ENCODE measurements around the gene GUSB. TPM values are rescaled to one million over a fixed set of nuclear protein-coding genes. Genes with fewer than 3 reads are reported as not detected.

The GUSB gene
- total and polyA plus RNA-seq, 2 of the 4 experiments (the other 2 are of a cell fraction), result 12.9 to 47.7 TPM

DNA sequence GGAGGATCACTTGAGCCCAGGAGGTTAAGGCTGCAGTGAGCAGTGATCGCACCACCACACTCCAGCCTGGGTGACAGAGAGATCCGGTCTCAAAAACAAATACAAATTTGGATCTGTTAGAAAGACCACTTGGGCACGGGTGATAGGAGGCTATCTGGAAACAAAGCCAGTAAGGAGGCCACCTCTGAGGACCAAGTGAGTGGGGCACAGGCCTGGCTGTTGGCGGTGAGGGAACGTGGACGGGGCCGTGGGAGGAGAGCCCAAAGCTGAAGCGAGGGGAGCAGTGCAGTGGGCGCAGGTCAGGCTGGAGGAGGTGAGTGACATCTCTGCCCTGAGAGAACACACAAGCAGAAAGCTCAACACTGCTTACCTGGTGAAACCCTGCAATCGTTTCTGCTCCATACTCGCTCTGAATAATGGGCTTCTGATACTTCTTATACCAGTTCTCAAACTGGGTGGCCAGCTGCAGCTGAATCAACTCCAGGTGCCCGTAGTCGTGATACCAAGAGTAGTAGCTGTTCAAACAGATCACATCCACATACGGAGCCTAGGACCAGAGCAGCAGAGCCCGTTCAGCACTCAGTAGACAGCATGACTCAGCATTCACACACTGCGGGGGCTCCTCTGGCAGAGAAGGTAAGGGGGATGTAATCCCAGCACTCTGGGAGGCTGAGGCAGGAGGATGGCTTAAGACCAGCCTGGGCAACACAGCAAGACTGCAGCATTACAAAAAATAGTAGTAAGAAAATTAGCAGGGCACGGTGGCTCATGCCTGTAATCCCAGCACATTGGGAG is 14.5 kb downstream of the GUSB start:
- no TSS peak for BruUV-seq (replicated peaks)

More for the DNA sequence above, 14.5 kb downstream of the GUSB start:
- Histone ChIP-seq H3K27me3 (ENCODE audit: control insufficient read depth, insufficient read depth, low read length) (no peaks in the 10 kb centered on the region), H3K9me1 (ENCODE audit: insufficient read depth, low read length) (no peaks in the 10 kb centered on the region), H4K91ac (ENCODE audit: insufficient read depth, low read depth, low read length) (no peak overlapping the region), H3K14ac (replicated peaks; ENCODE audit: low read depth, low read length) (no peak overlapping the region), H3K4ac (ENCODE audit: low read depth, low read length) (no peak overlapping the region), H2BK5ac (ENCODE audit: low read depth, low read length, poor library complexity, severe bottlenecking) (no peak overlapping the region), H2BK120ac (ENCODE audit: low read depth, low read length) (no peak overlapping the region), H3K4me2 (ENCODE audit: low read depth, low read length) (no peak overlapping the region), H3K9me3 (ENCODE audit: control insufficient read depth, insufficient read depth, low read length) (no peaks in the 10 kb centered on the region), H2AFZ (replicated peaks; ENCODE audit: low read length, poor library complexity) (no peak overlapping the region), H3K27ac (ENCODE audit: insufficient read depth, low read length) (no peak overlapping the region), H4K20me1 (ENCODE audit: insufficient read depth, low read length) (no peaks in the 10 kb centered on the region), H3K9ac (ENCODE audit: low read depth, low read length) (no peak overlapping the region), H3K23ac (ENCODE audit: low read depth, low read length) (no peak overlapping the region), H2BK20ac (ENCODE audit: low read depth, low read length) (no peak overlapping the region), H3K36me3 (ENCODE audit: control insufficient read depth, insufficient read depth, low read length) (peaks cover 56% of the 10 kb centered on the region), H2BK15ac (ENCODE audit: low read depth, low read length) (no peak overlapping the region), H4K8ac (ENCODE audit: low read depth in 2 of 2, low read length in 2 of 2) (no peak overlapping the region), H2AK9ac (replicated peaks; ENCODE audit: low read depth, low read length, poor library complexity) (no peak overlapping the region), H3K79me1 (ENCODE audit: low read depth in 1 of 2, low read length in 2 of 2) (peaks cover 0 to 2% of the 10 kb centered on the region in 2 experiments; a peak in 2 of 4 replicates), H2AK5ac (ENCODE audit: low read depth, low read length) (no peak overlapping the region), H4K5ac (ENCODE audit: low read depth, low read length) (no peak overlapping the region), H3K18ac (ENCODE audit: low read depth, low read length) (no peak overlapping the region), H3K4me1 (ENCODE audit: control insufficient read depth, insufficient read depth, low read length) (no peaks in the 10 kb centered on the region), H3K4me3 (ENCODE audit: insufficient read depth, low read depth, low read length) (no peak overlapping the region), H3K56ac (ENCODE audit: extremely low read depth, insufficient read depth, low read length) (no peak overlapping the region)
- ATAC-seq (ENCODE audit: low read depth) (no peak), DNase-seq (no peak)
- CTCF ChIA-PET, result no interaction called here
- in situ Hi-C loops (cut with MboI; ENCODE audit: low sequenced_read_pairs), result loop anchor here (25.0 kb wide), 1 partner anchor 230 kb away; no protein-coding TSS in a partner anchor
- POLR2A ChIA-PET (ENCODE audit: unreplicated experiment), result no interaction called here
- dilution Hi-C loops (cut with HindIII; ENCODE audit: low sequenced_read_pairs, unreplicated experiment), result no loop called here
- peak; percentile 71 for TF ChIP-seq NFE2L2 (IDR thresholded peaks at IDR 0.05; ENCODE audit: low read depth, low read length)
- TF ChIP-seq, protein P1, sequence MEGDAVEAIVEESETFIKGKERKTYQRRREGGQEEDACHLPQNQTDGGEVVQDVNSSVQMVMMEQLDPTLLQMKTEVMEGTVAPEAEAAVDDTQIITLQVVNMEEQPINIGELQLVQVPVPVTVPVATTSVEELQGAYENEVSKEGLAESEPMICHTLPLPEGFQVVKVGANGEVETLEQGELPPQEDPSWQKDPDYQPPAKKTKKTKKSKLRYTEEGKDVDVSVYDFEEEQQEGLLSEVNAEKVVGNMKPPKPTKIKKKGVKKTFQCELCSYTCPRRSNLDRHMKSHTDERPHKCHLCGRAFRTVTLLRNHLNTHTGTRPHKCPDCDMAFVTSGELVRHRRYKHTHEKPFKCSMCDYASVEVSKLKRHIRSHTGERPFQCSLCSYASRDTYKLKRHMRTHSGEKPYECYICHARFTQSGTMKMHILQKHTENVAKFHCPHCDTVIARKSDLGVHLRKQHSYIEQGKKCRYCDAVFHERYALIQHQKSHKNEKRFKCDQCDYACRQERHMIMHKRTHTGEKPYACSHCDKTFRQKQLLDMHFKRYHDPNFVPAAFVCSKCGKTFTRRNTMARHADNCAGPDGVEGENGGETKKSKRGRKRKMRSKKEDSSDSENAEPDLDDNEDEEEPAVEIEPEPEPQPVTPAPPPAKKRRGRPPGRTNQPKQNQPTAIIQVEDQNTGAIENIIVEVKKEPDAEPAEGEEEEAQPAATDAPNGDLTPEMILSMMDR (conservative IDR thresholded peaks at IDR 0.05; ENCODE audit: low read depth, low read length), result no peak
- 96% methylated on average over 8 of the region's 17 CpGs; no CpG with 5 or more reads in 1 of the 2 experiments for WGBS, 2 experiments (ENCODE audit: extremely low coverage in 2 of 2, insufficient read length in 1 of 2)
- intact Hi-C loops (cut with micrococcal nuclease), result no loop called here

Data from IMR-90 (cell line).